SU-DHL-6 (cell line): Measurements from ENCODE around the gene KNOP1.

Source experiments
- CTCF ChIP-seq: fragments of 200-600 bp; sonication (generic); IDR thresholded peaks from one replicate; pipeline ENCODE4 v1.5.1; 2017; ENCODE audit warnings: antibody characterized with exemption, mild to moderate bottlenecking, low read length, moderate library complexity; ENCODE audit not compliant: insufficient read depth, poor library complexity, severe bottlenecking
- EZH2phosphoT487 ChIP-seq: fragments of 200-600 bp; sonication (generic), shearing (Covaris generic); conservative IDR thresholded peaks from 2 replicates; pipeline ENCODE4 v1.6.1; 2018; ENCODE audit warnings: mild to moderate bottlenecking, antibody characterized with exemption, low read length, moderate library complexity, mixed read lengths

- no peak for TF ChIP-seq CTCF
- TF ChIP-seq EZH2phosphoT487 = no peak
Measured at GRCh38 chr16:19748389-19749168, 30.6 kb upstream of the KNOP1 start.
